GM12878 (cell line): ENCODE results near the gene FAM89A. TPM values are rescaled to one million over a fixed set of nuclear protein-coding genes. Genes with fewer than 3 reads are reported as not detected.

Experiments used
- ATAC-seq: fragments of 200-7000 bp; cut with Tn5 transposase; 3 replicates; pipeline ENCODE4 v1.9.1; 2020; ENCODE audit warnings: mild to moderate bottlenecking, moderate library complexity
- BruUV-seq: library from RNA; stranded (reverse); fragments of 400-500 nt; replicated peaks from 2 replicates; lab custom pipeline; 2021; lab: Mats Ljungman, UMichigan
- CTCF ChIA-PET: fragments of 300-600 bp; sonication (Branson Sonifier 250); formaldehyde crosslinking; extraction: SDS; loops from one replicate; lab custom pipeline; 2021; ENCODE audit warnings: inconsistent platforms; lab: Yijun Ruan, JAX
- POLR2A ChIA-PET: fragments of 350-600 bp; formaldehyde crosslinking; extraction: SDS; loops from one replicate; lab custom pipeline; 2021; ENCODE audit warnings: inconsistent platforms; lab: Charles Lee
- RAD21 ChIA-PET: fragments of 300-600 bp; sonication (Branson Sonifier 250); formaldehyde crosslinking; loops from one replicate; lab custom pipeline; 2023; ENCODE audit warnings: antibody characterized with exemption; ENCODE audit not compliant: unreplicated experiment; lab: Charles Lee
- SMC1A ChIA-PET: fragments of 300-600 bp; sonication (Branson Sonifier 250); formaldehyde crosslinking; loops from one replicate; lab custom pipeline; 2023; ENCODE audit not compliant: unreplicated experiment, uncharacterized antibody; lab: Charles Lee
- DNase-seq: peaks from one replicate; pipeline ENCODE4 v3.0.0-alpha.2; 2011; ENCODE audit warnings: low read depth, low spot score
- FAIRE-seq: peaks from 3 replicates; lab custom pipeline; 2011; peaks lifted over from hg19 to GRCh38; lab: Jason Lieb, UNC
- H2AFZ ChIP-seq: 2 replicates; pipeline ENCODE4 v1.6.0; 2011; ENCODE audit warnings: low read depth, low read length, control low read depth; ENCODE audit not compliant: control insufficient read depth
- H3K27ac ChIP-seq: 2 replicates; pipeline ENCODE4 v1.5.1; 2011; ENCODE audit warnings: control low read depth; ENCODE audit not compliant: control insufficient read depth, insufficient read depth
- H3K27me3 ChIP-seq, 2 experiments: replicated peaks in 1 of 2; 2 replicates each; pipeline versions ENCODE4 v1.6.0 to v1.6.1; 2011; ENCODE audit warnings: low read length in 1 of 2; ENCODE audit not compliant: control insufficient read depth in 2 of 2, insufficient read depth in 2 of 2
- H3K36me3 ChIP-seq, 2 experiments: 2 replicates each; pipeline ENCODE4 v1.5.1; 2011; ENCODE audit warnings: low read length in 1 of 2; ENCODE audit not compliant: control insufficient read depth in 2 of 2, insufficient read depth in 2 of 2
- H3K4me1 ChIP-seq: 2 replicates; pipeline ENCODE4 v1.6.1; 2011; ENCODE audit warnings: mild to moderate bottlenecking, low read length, moderate library complexity, mixed read lengths; ENCODE audit not compliant: control insufficient read depth, insufficient read depth
- H3K4me2 ChIP-seq: 2 replicates; pipeline ENCODE4 v1.6.0; 2011; ENCODE audit warnings: control low read depth; ENCODE audit not compliant: control insufficient read depth, insufficient read depth
- H3K4me3 ChIP-seq: fragments of 200-600 bp; sonication (generic); 2 replicates; pipeline ENCODE4 v1.5.1; 2016
- H3K79me2 ChIP-seq: 2 replicates; pipeline ENCODE4 v1.6.0; 2011; ENCODE audit warnings: low read length; ENCODE audit not compliant: control insufficient read depth, insufficient read depth
- H3K9ac ChIP-seq: 2 replicates; pipeline ENCODE4 v1.8.0; 2011; ENCODE audit warnings: low read length, control low read depth, mixed read lengths; ENCODE audit not compliant: control insufficient read depth, insufficient read depth
- H3K9me3 ChIP-seq: replicated peaks from 3 replicates; pipeline ENCODE4 v1.5.1; 2011; ENCODE audit warnings: mild to moderate bottlenecking, low read length; ENCODE audit not compliant: control insufficient read depth, insufficient read depth
- H4K20me1 ChIP-seq: 2 replicates; pipeline ENCODE4 v1.6.0; 2011; ENCODE audit not compliant: control insufficient read depth, insufficient read depth
- BHLHE40 ChIP-seq, 2 experiments: fragments of 450-650 bp in 1 of 2; IDR thresholded peaks; 2 replicates each; pipeline ENCODE4 v1.6.1; 2011 to 2017; ENCODE audit warnings: low read depth in 2 of 2, borderline replicate concordance in 1 of 2, improper control_type of control experiment in 1 of 2, low read length in 1 of 2, mild to moderate bottlenecking in 1 of 2
- BRCA1 ChIP-seq: IDR thresholded peaks from 2 replicates; pipeline ENCODE4 v1.6.1; 2011; ENCODE audit warnings: low read depth, low read length, improper control_type of control experiment
- CHD2 ChIP-seq: IDR thresholded peaks from 2 replicates; pipeline ENCODE4 v1.6.1; 2011; ENCODE audit warnings: low read depth, low read length, improper control_type of control experiment, borderline replicate concordance
- DPF2 ChIP-seq: fragments of 450-650 bp; IDR thresholded peaks from 2 replicates; pipeline ENCODE4 v1.6.1; 2017; ENCODE audit warnings: mild to moderate bottlenecking
- EP300 ChIP-seq, 2 experiments: fragments of 150-350 bp in 1 of 2; IDR thresholded peaks; 2 replicates each; pipeline ENCODE4 v1.6.1; 2011 to 2012; ENCODE audit warnings: low read depth in 2 of 2, low read length in 2 of 2, borderline replicate concordance in 1 of 2, improper control_type of control experiment in 1 of 2, inconsistent platforms in 1 of 2; ENCODE audit not compliant: control insufficient read depth in 1 of 2
- ESRRA ChIP-seq: IDR thresholded peaks from 2 replicates; pipeline ENCODE4 v1.6.1; 2012; ENCODE audit warnings: mild to moderate bottlenecking, low read length, improper control_type of control experiment
- FOS ChIP-seq: IDR thresholded peaks from 3 replicates; pipeline ENCODE4 v1.6.1; 2011; ENCODE audit warnings: borderline replicate concordance; ENCODE audit not compliant: insufficient read length; ENCODE audit errors: extremely low read depth
- FOXM1 ChIP-seq: IDR thresholded peaks from 2 replicates; pipeline ENCODE4 v1.6.1; 2012; ENCODE audit warnings: low read depth, mild to moderate bottlenecking, inconsistent platforms, low read length, moderate library complexity
- GATAD2B ChIP-seq: fragments of 450-650 bp; conservative IDR thresholded peaks from 2 replicates; pipeline ENCODE4 v1.6.1; 2017; ENCODE audit warnings: low read depth, mild to moderate bottlenecking, moderate library complexity
- IRF4 ChIP-seq: IDR thresholded peaks from 2 replicates; pipeline ENCODE4 v1.6.1; 2011; ENCODE audit warnings: low read depth, low read length
- KDM1A ChIP-seq: fragments of 200-600 bp; sonication (generic); IDR thresholded peaks from 2 replicates; pipeline ENCODE4 v1.6.1; 2016; ENCODE audit warnings: borderline replicate concordance
- MXI1 ChIP-seq: fragments of 150-350 bp; IDR thresholded peaks from 2 replicates; pipeline ENCODE4 v1.6.1; 2011; ENCODE audit warnings: low read depth, mild to moderate bottlenecking, inconsistent platforms, low read length, improper control_type of control experiment
- NR2F1 ChIP-seq: fragments of 450-650 bp; conservative IDR thresholded peaks from 2 replicates; pipeline ENCODE4 v1.6.1; 2017; ENCODE audit warnings: mild to moderate bottlenecking
- POLR2AphosphoS5 ChIP-seq: IDR thresholded peaks from 2 replicates; pipeline ENCODE4 v1.6.1; 2011; ENCODE audit warnings: mild to moderate bottlenecking, low read length, inconsistent platforms
- RAD51 ChIP-seq: fragments of 450-650 bp; IDR thresholded peaks from 2 replicates; pipeline ENCODE4 v1.6.1; 2016; ENCODE audit warnings: moderate library complexity, mild to moderate bottlenecking, inconsistent platforms
- TCF12 ChIP-seq: IDR thresholded peaks from 2 replicates; pipeline ENCODE4 v1.6.1; 2011; ENCODE audit warnings: low read depth, mild to moderate bottlenecking, low read length
- ZNF24 ChIP-seq: fragments of 450-650 bp; IDR thresholded peaks from 2 replicates; pipeline ENCODE4 v1.6.1; 2017; ENCODE audit warnings: antibody characterized with exemption, mild to moderate bottlenecking
- ZNF687 ChIP-seq: fragments of 450-650 bp; IDR thresholded peaks from 2 replicates; pipeline ENCODE4 v1.6.1; 2017; ENCODE audit warnings: mild to moderate bottlenecking, moderate library complexity
- WGBS: methylation state at CpG from one replicate; pipeline ENCODE4 v1.1.6; 2016; ENCODE audit warnings: low lambda C conversion rate; ENCODE audit not compliant: insufficient replicate concordance, insufficient coverage; ENCODE audit errors: missing lambda C conversion rate; 5-methylcytosine and 5-hydroxymethylcytosine counted together
- in situ Hi-C: fragments of 300-500 bp; cut with MboI; formaldehyde crosslinking; loops from 9 replicates; pipeline ENCODE4 v1.14.3; 2018; ENCODE audit warnings: mixed read lengths
- intact Hi-C: fragments of 100-400 bp; cut with micrococcal nuclease; formaldehyde crosslinking; loops from one replicate; pipeline ENCODE4 v1.14.2; 2022; ENCODE audit not compliant: unreplicated experiment
- polyA plus RNA-seq, 11 experiments: library from polyadenylated mRNA; depleted of rRNA in 4 of 11; unstranded in 6 of 11; stranded (reverse) in 5 of 11; fragments of >200 nt; fragmentation: Nextera tagmentation in 4 of 11; fragmentation: Illumina TruSeq in 1 of 11; extraction: Ambion mirVana in 4 of 11; extraction: Trizol in 1 of 11; gene quantifications; 1 replicate in 1 of 11; 2 replicates in 10 of 11; pipeline versions ENCODE4 v1.2.1 to v1.2.3, GENCODE V29; 2011 to 2016; ENCODE audit warnings: inconsistent platforms in 2 of 11, missing spikeins in 2 of 11, low read depth in 1 of 11
- total RNA-seq, 4 experiments: library from RNA; depleted of rRNA in 3 of 4; stranded (reverse); fragments of >200 nt in 3 of 4; fragmentation: Illumina TruSeq in 1 of 4; extraction: Trizol in 1 of 4; gene quantifications; 2 replicates each; pipeline versions ENCODE4 v1.2.1 to v1.2.3, GENCODE V29; 2013 to 2021

Gene FAM89A
- total and polyA plus RNA-seq, 10 of the 15 experiments (the other 5 are each of a cell fraction or from before 2014, with no cell fraction given) = 0.06 to 0.72 (median 0.14) TPM; not detected in 4

DNA sequence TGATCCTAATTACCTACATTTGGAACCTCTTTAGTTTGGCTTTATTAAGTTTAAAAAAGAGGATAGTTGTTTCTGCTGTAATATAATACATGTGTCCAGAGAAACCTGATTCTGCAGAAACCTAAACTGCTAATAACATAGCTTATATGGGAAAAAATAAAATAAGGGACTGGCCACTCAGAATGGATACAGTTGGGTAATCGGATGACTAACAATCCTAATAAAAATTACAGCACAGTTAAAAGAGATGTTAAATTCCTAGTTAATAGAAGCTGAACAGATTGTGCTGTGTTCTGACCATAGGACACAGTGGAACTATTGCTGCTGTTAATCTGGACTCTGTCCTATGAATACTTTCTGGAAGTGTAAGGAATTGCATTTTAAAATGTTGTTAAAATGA is 45.2 kb downstream of the FAM89A start:
- ChIA-PET POLR2A (interaction anchor here (0.7 kb wide), 1 partner anchor 1585 kb away, joined by 5 read pairs; no protein-coding TSS in a partner anchor), SMC1A (no interaction called here), RAD21 (no interaction called here), CTCF (no interaction called here)
- BruUV-seq = no TSS peak
- Histone ChIP-seq H3K27ac (no peak overlapping the region), H3K4me2 (no peak overlapping the region), H3K4me1 (no peaks in the 10 kb centered on the region), H3K4me3 (no peak overlapping the region), H3K9me3 (no peaks in the 10 kb centered on the region), H3K36me3 (peaks cover 15 to 39% of the 10 kb centered on the region in 2 experiments), H2AFZ (no peak overlapping the region), H4K20me1 (no peaks in the 10 kb centered on the region), H3K27me3 (no peaks in the 10 kb centered on the region), H3K79me2 (no peaks in the 10 kb centered on the region), H3K9ac (no peak overlapping the region)
- DNase-seq (no peak), FAIRE-seq (no peak), ATAC-seq (no peak)
- in situ Hi-C loops (no loop called here), intact Hi-C loops (no loop called here)
- 100% methylated on average over 1 of the region's 1 CpG for WGBS
- TF ChIP-seq BHLHE40 (IDR thresholded peaks at IDR 0.05; ENCODE audit: borderline replicate concordance in 1 of 2, low read depth in 2 of 2, low read length in 1 of 2) (no peak), POLR2AphosphoS5 (no peak), EP300 (IDR thresholded peaks at IDR 0.05; ENCODE audit: borderline replicate concordance in 1 of 2, control insufficient read depth in 1 of 2, low read depth in 2 of 2, low read length in 2 of 2) (no peak), FOXM1 (no peak), BRCA1 (no peak), FOS (no peak), ESRRA (no peak), ZNF24 (no peak), ZNF687 (no peak), IRF4 (no peak), DPF2 (no peak), TCF12 (no peak), RAD51 (no peak), KDM1A (no peak), NR2F1 (no peak), MXI1 (no peak), GATAD2B (no peak), CHD2 (no peak)
